Amniotic epithelial cell (primary cell): ENCODE measurements around the gene SLC43A2.
"Not testable (repeated sequence)": the region's sequence is repeated elsewhere in the genome, so short reads cannot be mapped to it uniquely, and the experiment has no call there.

Experiments
- DNase-seq: peaks from one replicate; pipeline ENCODE4 v3.0.0-alpha.2; 2010; ENCODE audit warnings: low read depth

Gene SLC43A2

GRCh38 chr17:1627982-1628855 is at the start of gene SLC43A2:
Gene SLC43A2, minus strand, starts transcription at chr17:1628834. Its CDS starts 960 bp downstream, at chr17:1627874.
- peak; percentile 63 for DNase-seq

DNA sequence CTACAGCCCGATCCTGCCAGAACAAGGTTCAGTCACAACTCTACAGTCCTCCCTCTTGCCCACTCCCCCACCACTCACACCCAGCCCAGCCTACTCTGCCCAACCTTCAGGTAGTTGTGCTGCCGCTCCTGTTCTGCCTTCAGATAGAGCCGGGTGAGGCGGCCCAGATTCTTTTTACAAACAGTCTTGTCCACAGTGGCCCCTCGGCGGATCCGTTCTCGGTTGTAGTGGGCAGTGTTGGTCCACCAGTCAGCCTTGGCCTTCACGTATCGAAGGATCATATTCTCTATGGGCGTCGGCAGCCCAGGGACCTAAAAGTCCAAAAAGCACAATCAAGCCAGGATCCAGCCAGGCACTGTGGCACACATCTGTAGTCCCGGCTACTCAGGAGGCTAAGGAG is 47.8 kb upstream of the SLC43A2 start:
- DNase-seq = no peak

GRCh38 chr17:1673041-1673785 is 44.6 kb upstream of the SLC43A2 start:
- DNase-seq = peak; percentile 15

DNA sequence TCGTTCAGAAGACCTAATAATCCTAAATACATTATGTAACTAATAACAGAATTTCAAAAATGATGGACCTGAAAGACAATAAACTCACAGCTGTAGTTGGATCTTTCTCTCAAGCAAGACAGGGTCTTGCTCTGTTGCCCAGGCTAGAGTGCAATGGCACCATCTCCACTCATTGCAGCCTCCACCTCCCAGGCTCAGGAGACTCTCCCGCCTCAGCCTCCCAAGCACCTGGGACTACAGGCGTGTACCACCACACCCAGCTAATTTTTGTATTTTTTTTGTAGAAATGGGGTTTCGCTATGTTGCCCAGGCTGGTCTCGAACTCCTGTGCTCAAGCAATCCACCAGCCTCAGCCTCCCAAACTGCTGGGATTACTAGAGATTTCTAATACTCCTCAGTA is 35.3 kb upstream of the SLC43A2 start:
- not testable (repeated sequence) for DNase-seq

- no peak for DNase-seq
Observed at GRCh38 chr17:1661045-1661444, 32.4 kb upstream of the SLC43A2 start.

GRCh38 chr17:1658100-1658499 is 29.5 kb upstream of the SLC43A2 start:
- DNase-seq = no peak

DNA sequence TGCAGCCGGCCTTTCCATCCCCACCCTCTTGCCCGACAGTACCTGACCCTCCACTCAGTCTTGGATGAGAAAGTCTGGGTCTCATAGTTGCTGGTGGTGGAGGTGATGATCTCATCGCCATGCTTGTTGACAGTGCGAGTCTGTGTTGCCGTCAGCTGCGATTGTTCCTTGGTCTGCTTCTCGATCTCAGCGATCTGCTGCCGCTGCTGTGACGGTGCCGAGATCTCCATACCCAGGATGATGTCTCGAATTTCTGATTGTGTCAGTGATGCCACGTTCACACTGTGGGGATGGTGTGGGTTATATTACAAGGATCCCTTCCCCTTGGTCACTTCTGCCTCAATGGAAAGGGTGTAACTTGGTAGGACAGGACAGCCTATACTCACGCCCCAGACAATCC is 25.1 kb upstream of the SLC43A2 start:
- no peak for DNase-seq

DNA sequence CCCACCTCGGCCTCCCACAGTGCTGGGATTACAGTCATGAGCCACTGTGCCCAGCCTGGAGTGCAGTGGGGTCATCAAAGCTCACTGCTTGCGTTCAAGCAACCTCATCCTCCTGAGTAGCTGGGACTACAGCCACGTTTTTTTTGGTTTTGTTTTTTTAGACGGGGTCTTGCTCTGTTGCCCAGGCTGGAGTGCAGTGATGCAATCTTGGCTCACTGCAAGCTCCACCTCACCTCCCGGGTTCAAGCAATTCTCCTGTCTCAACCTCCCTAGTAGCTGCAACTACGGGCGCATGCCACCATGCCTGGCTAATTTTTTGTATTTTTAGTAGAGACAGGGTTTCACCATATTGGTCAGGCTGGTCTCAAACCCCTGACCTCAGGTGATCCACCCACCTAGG is 24.2 kb upstream of the SLC43A2 start:
- DNase-seq = not testable (repeated sequence)

- DNase-seq = no peak
Observed at GRCh38 chr17:1651559-1651844, 22.9 kb upstream of the SLC43A2 start.

GRCh38 chr17:1650731-1651558 is 22.3 kb upstream of the SLC43A2 start:
- no peak for DNase-seq

- peak; percentile 40 for DNase-seq
Observed at GRCh38 chr17:1649844-1650501, 21.3 kb upstream of the SLC43A2 start, which contains the start of gene RILP. Gene RILP, minus strand, starts transcription at chr17:1649866. Its CDS starts 62 bp downstream, at chr17:1649804.

DNA sequence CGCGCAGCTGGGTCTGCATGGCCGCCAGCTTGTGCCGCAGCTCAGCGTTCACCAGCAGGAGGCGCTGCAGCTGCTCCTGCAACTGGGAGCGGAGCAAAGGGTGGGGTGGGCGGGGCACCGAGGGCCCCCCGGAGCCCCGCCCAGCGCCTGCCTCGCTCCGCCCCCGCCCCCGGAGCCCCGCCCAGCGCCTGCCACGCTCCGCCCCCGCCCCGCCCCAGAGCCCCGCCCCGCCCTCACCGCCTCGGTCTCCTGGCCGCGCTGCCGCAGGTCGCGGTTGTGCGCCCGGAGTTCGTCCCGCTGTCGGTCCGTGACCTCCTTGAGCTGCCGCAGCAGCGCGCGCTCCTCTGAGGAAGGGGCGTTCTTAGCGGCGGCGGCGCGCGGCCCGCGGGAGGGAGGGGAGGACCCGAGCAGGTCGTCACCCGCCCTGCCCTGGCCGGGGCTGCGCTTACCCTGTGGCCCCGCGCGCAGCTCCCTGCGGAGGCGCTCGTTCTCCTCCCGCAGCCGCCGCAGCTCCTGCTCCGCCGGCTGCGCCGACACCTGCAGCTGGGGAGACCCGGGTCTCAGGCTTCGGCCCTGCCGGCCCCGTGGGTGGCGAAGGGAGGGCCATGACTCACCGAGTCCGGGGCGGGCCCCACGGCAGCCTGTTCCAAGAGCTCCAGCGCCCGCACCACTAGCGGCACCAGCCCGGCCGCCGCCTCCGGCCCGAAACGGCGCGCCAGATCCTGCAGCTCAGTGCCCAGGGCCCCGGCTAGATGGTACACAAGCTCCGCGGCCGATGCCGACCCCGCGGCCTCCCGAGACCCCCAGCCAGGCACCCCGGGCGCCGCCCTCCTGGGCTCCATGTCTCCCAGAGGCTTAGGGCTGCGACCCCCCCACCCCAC is 20.6 kb upstream of the SLC43A2 start:
- DNase-seq = peak; percentile 90

- DNase-seq = no peak
Observed at GRCh38 chr17:1648173-1648962, 19.7 kb upstream of the SLC43A2 start.

- DNase-seq = no peak
Observed at GRCh38 chr17:1647802-1648171, 19.2 kb upstream of the SLC43A2 start.

DNA sequence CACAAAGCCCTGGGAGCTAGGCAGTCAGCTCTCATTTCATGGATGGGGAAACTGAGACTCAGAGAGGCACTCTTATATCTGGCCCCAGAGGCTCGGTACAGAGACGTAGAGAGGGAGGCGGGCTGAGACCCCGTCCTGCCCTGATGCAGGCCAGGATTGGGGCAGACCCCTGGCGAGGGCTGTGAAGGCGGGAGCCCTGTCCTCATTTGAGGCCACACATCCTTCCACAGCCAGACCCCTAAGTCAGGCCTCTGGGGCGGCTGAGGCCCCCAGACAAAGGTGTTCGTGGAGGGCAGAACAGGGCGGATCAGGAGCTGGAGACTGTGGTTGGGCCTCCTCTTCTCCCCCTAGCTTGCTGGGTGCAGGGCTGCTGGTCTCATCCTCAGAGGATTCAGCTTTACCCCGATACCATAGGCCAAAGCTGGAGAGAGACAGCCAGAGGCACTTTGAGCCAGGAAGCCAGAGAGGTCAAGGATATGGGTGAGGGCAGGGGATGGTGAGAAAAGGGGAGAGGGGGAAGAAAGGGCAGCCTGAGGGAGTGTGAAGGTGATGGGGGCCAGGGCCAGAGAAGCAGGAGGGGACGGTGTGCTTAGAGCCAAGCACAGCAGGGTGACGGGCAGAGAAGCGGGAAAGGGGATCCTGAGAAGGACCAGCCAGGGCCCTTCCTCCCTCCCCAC is 17.7 kb upstream of the SLC43A2 start:
- no peak for DNase-seq

- DNase-seq = no peak
Observed at GRCh38 chr17:1645207-1646171, 16.9 kb upstream of the SLC43A2 start, which contains the start of gene SCARF1. Gene SCARF1, minus strand, starts transcription at chr17:1645732. Its CDS starts 35 bp downstream, at chr17:1645697.

DNA sequence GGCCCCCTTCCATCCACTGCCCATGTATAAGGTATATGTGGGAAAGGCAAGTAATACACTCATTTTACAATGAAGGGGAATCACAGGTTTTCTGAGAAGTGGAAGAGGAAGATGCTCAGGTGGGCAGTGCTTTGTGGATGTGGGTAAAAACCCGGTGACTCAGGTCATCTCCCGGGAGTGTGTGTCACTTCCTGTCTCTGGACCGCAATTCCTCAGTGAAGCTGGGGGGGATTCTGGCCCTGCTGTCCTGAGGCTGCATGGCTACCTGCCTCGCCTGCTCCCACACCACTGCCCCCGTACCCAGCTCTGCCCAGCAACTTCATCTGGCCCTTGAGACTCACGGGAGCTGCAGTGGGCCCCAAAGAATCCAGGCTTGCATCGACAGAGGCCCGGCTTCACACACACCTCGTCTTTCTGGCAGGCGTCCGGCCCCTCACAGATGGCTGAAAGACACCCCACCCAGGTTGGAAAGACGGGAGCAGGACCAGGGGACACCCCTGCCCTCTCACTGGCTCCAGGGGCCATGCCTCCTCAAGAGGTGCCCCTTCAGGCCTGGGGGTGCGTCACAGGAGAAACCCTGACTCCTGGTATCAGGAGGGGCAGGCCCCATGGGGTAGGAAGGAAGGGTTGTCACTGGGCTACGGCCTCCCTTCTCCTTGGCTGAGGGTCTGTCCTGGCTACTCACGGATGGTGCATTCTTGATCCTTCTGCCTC is 16.0 kb upstream of the SLC43A2 start:
- DNase-seq = peak; percentile 41
